Measurements from ENCODE around the gene REV3L.

GRCh38 chr6:111503194-111503593 lies 20.2 kb upstream of the REV3L start:
- TF ChIP-seq EZH2 (IDR thresholded peaks at IDR 0.05) (no peak), POLR2AphosphoS5 (IDR thresholded peaks at IDR 0.05; ENCODE audit: borderline replicate concordance, low read depth, low read length) (no peak), FOXP2 (optimal IDR thresholded peaks at IDR 0.05; ENCODE audit: control extremely low read depth, extremely low read length, insufficient read depth) (no peak)

Measured in SK-N-MC (cell line).